DND-41 (cell line): ENCODE measurements around the gene SUSD4.

Experiments used
- ATAC-seq: fragments of 200-7000 bp; cut with Tn5 transposase; 3 replicates; pipeline ENCODE4 v1.9.1; 2021; ENCODE audit warnings: low read depth; ENCODE audit not compliant: insufficient read depth
- DNase-seq: peaks from one replicate; pipeline ENCODE4 v3.0.0-alpha.2; 2020
- H2AFZ ChIP-seq: 2 replicates; pipeline ENCODE4 v1.6.0; 2012; ENCODE audit warnings: low read depth, low read length
- H3K27ac ChIP-seq: 2 replicates; pipeline ENCODE4 v1.5.1; 2012; ENCODE audit warnings: low read length, inconsistent platforms
- H3K27me3 ChIP-seq: fragments of 200-600 bp; sonication (generic); 2 replicates; pipeline ENCODE4 v1.6.0; 2012; ENCODE audit warnings: low read length, mild to moderate bottlenecking, inconsistent platforms; ENCODE audit not compliant: insufficient read depth, poor library complexity
- H3K36me3 ChIP-seq: 2 replicates; pipeline ENCODE4 v1.5.1; 2012; ENCODE audit warnings: low read length, inconsistent platforms; ENCODE audit not compliant: insufficient read depth
- H3K4me1 ChIP-seq: 2 replicates; pipeline ENCODE4 v1.5.1; 2012; ENCODE audit warnings: mild to moderate bottlenecking, low read length; ENCODE audit not compliant: insufficient read depth
- H3K4me2 ChIP-seq: 2 replicates; pipeline ENCODE4 v1.6.0; 2012; ENCODE audit warnings: mild to moderate bottlenecking, moderate library complexity, low read length, inconsistent platforms; ENCODE audit not compliant: insufficient read depth
- H3K4me3 ChIP-seq, 2 experiments: fragments of 200-600 bp in 1 of 2; shearing (Covaris generic) in 1 of 2; 2 replicates each; pipeline ENCODE4 v1.5.1; 2012 to 2016; ENCODE audit warnings: inconsistent platforms in 2 of 2, low read length in 2 of 2, mild to moderate bottlenecking in 2 of 2, low read depth in 1 of 2, moderate library complexity in 1 of 2
- H3K79me2 ChIP-seq: 2 replicates; pipeline ENCODE4 v1.6.0; 2012; ENCODE audit warnings: low read length, inconsistent platforms; ENCODE audit not compliant: insufficient read depth
- H3K9ac ChIP-seq: 2 replicates; pipeline ENCODE4 v1.6.0; 2012; ENCODE audit warnings: low read depth, mild to moderate bottlenecking, inconsistent platforms, low read length, moderate library complexity
- H3K9me3 ChIP-seq: 2 replicates; pipeline ENCODE4 v1.5.1; 2012; ENCODE audit warnings: low read length, moderate library complexity, mild to moderate bottlenecking, inconsistent platforms; ENCODE audit not compliant: insufficient read depth, severe bottlenecking
- H4K20me1 ChIP-seq: 2 replicates; pipeline ENCODE4 v1.6.0; 2012; ENCODE audit warnings: low read length; ENCODE audit not compliant: insufficient read depth
- EZH2 ChIP-seq: IDR thresholded peaks from 3 replicates; pipeline ENCODE4 v1.6.1; 2012; ENCODE audit warnings: borderline replicate concordance, low read depth, mild to moderate bottlenecking, moderate library complexity, low read length, inconsistent platforms; ENCODE audit not compliant: severe bottlenecking
- TF ChIP-seq, protein P1 (sequence below): IDR thresholded peaks from 2 replicates; pipeline ENCODE4 v1.5.1; 2012; ENCODE audit warnings: borderline replicate concordance, low read length, moderate library complexity, mild to moderate bottlenecking; ENCODE audit not compliant: poor library complexity, severe bottlenecking; ENCODE audit errors: extremely low read depth

The SUSD4 gene

DNA sequence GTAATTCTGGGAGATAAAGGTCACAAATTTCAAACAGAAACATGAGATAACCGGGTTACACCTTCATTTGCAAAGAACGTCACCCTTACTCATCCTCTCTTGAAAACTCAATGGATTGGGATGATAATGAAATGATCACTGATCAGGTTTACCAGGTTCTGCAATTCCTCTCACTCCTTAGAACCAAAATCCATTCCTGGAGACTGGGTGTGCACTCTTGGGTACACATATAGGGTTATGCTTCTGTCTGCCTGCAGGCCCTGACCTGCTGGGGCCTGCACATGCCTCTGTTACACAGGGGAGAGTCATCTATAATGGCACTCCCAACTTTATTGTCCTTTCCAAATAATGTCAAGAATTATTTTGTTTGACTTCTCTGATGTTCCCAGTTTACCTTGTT lies 8.3 kb downstream of the SUSD4 start:
- no peaks in the 10 kb centered on the region for H3K4me1 ChIP-seq
- no peak for ATAC-seq
- no peaks in the 10 kb centered on the region for H3K79me2 ChIP-seq
- no peak for TF ChIP-seq EZH2
- TF ChIP-seq, protein P1, sequence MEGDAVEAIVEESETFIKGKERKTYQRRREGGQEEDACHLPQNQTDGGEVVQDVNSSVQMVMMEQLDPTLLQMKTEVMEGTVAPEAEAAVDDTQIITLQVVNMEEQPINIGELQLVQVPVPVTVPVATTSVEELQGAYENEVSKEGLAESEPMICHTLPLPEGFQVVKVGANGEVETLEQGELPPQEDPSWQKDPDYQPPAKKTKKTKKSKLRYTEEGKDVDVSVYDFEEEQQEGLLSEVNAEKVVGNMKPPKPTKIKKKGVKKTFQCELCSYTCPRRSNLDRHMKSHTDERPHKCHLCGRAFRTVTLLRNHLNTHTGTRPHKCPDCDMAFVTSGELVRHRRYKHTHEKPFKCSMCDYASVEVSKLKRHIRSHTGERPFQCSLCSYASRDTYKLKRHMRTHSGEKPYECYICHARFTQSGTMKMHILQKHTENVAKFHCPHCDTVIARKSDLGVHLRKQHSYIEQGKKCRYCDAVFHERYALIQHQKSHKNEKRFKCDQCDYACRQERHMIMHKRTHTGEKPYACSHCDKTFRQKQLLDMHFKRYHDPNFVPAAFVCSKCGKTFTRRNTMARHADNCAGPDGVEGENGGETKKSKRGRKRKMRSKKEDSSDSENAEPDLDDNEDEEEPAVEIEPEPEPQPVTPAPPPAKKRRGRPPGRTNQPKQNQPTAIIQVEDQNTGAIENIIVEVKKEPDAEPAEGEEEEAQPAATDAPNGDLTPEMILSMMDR: no peak
- no peak overlapping the region for H3K4me3 ChIP-seq
- no peaks in the 10 kb centered on the region for H3K36me3 ChIP-seq
- H4K20me1 ChIP-seq: no peaks in the 10 kb centered on the region
- H2AFZ ChIP-seq: no peak overlapping the region
- H3K27ac ChIP-seq: no peak overlapping the region
- no peaks in the 10 kb centered on the region for H3K9me3 ChIP-seq
- no peaks in the 10 kb centered on the region for H3K27me3 ChIP-seq
- no peak for DNase-seq
- H3K9ac ChIP-seq: no peak overlapping the region
- H3K4me2 ChIP-seq: no peak overlapping the region

DNA sequence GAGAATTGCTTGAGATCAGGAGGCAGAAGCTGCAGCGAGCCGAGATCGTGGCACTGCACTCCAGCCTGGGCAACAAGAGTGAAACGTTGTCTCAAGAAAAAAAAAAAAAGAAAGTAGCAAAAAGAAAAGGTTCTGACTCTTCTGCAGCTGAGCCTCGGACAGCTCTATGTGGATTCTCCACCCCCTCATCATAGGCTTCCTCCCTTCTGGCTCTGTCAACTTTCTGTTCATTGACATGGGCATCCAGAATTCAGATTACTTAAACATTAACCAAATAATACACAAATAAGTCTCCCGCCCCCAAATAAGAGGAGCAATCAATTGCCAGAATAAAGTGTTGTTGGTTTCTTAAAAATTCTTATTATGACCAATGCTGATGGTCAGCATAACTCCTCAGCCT lies 10.0 kb downstream of the SUSD4 start:
- Histone ChIP-seq H3K79me2 (no peaks in the 10 kb centered on the region), H2AFZ (no peak overlapping the region), H3K36me3 (no peaks in the 10 kb centered on the region), H3K9me3 (no peaks in the 10 kb centered on the region), H3K4me1 (no peaks in the 10 kb centered on the region), H4K20me1 (no peaks in the 10 kb centered on the region), H3K4me2 (no peak overlapping the region), H3K27ac (no peak overlapping the region), H3K9ac (no peak overlapping the region), H3K4me3 (no peak overlapping the region), H3K27me3 (no peaks in the 10 kb centered on the region)
- ATAC-seq (no peak), DNase-seq (no peak)
- TF ChIP-seq, protein P1: no peak
- TF ChIP-seq EZH2: no peak

DNA sequence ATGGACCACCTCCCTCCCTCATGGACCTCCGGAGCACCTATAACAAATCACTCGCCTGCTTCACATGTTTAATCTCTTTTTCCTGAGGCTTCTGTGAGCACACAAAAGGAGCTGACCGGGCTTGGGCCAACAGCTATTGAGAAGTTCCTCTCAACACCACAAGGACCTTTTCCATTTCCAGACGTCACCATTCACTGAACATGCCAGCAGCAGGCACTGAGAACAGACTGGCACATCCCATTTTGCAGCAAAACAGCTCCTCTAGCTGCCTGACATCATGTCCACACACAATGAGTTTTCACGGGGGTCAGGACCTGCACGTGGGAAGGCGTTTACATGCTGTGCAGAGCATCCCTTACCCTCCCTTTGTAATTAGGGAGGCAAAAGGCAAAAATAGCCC lies 11.0 kb downstream of the SUSD4 start:
- H3K79me2 ChIP-seq: no peaks in the 10 kb centered on the region
- DNase-seq: no peak
- H3K4me2 ChIP-seq: no peak overlapping the region
- no peak for ATAC-seq
- no peak overlapping the region for H3K4me3 ChIP-seq
- no peak overlapping the region for H2AFZ ChIP-seq
- H3K9me3 ChIP-seq: no peaks in the 10 kb centered on the region
- no peak overlapping the region for H3K27ac ChIP-seq
- TF ChIP-seq EZH2: no peak
- TF ChIP-seq, protein P1: no peak
- no peaks in the 10 kb centered on the region for H3K27me3 ChIP-seq
- no peaks in the 10 kb centered on the region for H3K36me3 ChIP-seq
- no peak overlapping the region for H3K9ac ChIP-seq
- no peaks in the 10 kb centered on the region for H3K4me1 ChIP-seq
- H4K20me1 ChIP-seq: no peaks in the 10 kb centered on the region

DNA sequence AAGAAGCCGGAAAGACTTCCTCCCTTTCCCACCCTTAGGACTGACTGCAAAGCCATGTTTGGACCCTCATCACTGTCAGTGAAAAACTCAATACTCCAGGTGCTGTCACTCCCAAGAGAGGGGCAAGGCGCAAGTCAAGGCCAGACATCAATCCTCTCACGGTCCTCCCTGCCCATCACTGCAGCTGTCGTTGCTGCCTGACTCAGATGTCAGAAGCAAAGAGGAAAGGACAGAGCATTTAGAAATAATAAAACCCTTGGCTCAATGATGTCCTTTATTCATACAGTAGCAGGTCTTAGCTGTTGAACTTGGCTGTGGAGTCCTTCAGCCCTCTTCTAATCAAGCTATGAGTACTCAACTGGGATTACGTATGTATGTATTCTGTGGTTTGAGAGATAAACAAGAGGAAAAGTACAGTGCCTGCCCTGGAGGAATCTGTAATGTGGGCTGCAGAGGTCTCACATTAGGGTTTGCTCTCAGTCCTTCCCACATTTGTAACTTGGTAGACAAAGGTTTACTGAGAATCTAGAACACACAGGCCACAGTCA lies 13.5 kb downstream of the SUSD4 start:
- H3K36me3 ChIP-seq: no peaks in the 10 kb centered on the region
- no peak overlapping the region for H3K27ac ChIP-seq
- no peak overlapping the region for H3K9ac ChIP-seq
- no peak overlapping the region for H3K4me2 ChIP-seq
- no peaks in the 10 kb centered on the region for H3K9me3 ChIP-seq
- no peak overlapping the region for H3K4me3 ChIP-seq
- DNase-seq (no peak), ATAC-seq (no peak)
- no peaks in the 10 kb centered on the region for H3K27me3 ChIP-seq
- TF ChIP-seq, protein P1: no peak
- no peak for TF ChIP-seq EZH2
- H4K20me1 ChIP-seq: no peaks in the 10 kb centered on the region
- no peaks in the 10 kb centered on the region for H3K4me1 ChIP-seq
- no peaks in the 10 kb centered on the region for H3K79me2 ChIP-seq
- H2AFZ ChIP-seq: no peak overlapping the region
